Measurements from ENCODE around the gene SNX1. TPM values are rescaled to one million over a fixed set of nuclear protein-coding genes. Genes with fewer than 3 reads are reported as not detected.

SNX1 gene
- polyA plus RNA-seq, 1 donor, result 93.6 TPM

DNA sequence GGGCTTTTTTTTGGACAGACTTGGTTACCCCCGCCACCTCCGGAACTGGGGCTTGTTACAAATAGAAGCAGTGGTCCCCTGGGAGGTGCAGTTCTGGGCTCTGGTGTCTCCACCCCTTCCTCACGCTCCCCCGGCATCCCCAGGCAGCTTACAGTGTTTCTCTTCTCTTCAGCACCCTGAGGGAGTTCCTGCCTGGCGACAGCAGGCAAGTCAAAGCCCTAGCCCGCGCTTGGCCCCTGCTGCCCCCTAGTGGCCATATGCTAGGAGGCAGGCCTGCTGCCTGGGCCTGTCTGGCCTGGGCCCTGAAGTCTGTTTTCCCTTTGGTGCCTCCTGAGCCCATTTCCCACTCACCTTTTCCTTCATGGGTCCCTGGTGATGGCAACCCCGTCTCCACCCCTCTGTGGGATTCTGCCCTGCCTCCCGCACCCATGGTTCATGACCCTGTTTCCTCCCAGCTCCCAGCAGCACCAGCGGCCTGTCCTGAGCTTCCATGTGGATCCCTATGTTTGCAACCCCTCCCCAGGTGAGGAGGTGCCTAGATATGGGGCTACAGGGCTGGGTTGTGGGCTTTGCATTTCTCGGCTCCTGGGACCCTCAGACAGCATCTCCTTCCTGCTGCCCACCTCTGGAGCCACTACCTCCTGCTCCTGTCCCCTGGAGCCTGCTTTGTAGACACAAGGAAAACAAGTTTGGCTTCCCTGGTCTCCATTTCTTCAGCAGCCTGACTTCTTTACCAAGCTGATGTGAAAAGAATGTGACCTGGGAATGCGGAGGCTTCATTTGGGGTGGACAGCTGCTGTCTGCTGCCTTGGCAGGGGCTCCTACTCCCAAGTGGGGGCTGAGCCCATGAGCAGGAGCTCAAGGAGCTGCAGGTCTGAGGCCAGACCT is 57.9 kb downstream of the SNX1 start:
- no peak overlapping the region for H3K4me3 ChIP-seq (ENCODE audit: low read length)
- peaks cover 10% of the 10 kb centered on the region for H3K4me1 ChIP-seq (ENCODE audit: control insufficient read depth, insufficient read depth, low read length)
- H3K27ac ChIP-seq (ENCODE audit: low read length), result no peak overlapping the region
- H3K9me3 ChIP-seq (ENCODE audit: control insufficient read depth, low read depth, low read length), result peaks cover 3% of the 10 kb centered on the region
- H3K36me3 ChIP-seq (ENCODE audit: control insufficient read depth, insufficient read depth, low read length), result peaks cover 43% of the 10 kb centered on the region
- peaks cover 21% of the 10 kb centered on the region for H3K27me3 ChIP-seq (ENCODE audit: control insufficient read depth, insufficient read depth, low read length)
- no CpG with 5 or more reads among the region's 12 CpGs for WGBS (ENCODE audit: insufficient coverage, low lambda C conversion rate)
- peak; percentile 81 to 83 for DNase-seq

GRCh38 chr15:64155802-64156651 is 60.2 kb downstream of the SNX1 start:
- Histone ChIP-seq H3K4me3 (ENCODE audit: low read length) (no peak overlapping the region), H3K4me1 (ENCODE audit: control insufficient read depth, insufficient read depth, low read length) (peaks cover 10% of the 10 kb centered on the region), H3K27ac (ENCODE audit: low read length) (no peak overlapping the region), H3K36me3 (ENCODE audit: control insufficient read depth, insufficient read depth, low read length) (peaks cover 65% of the 10 kb centered on the region), H3K27me3 (ENCODE audit: control insufficient read depth, insufficient read depth, low read length) (peaks cover 19% of the 10 kb centered on the region), H3K9me3 (ENCODE audit: control insufficient read depth, low read depth, low read length) (peaks cover 3% of the 10 kb centered on the region)
- WGBS (ENCODE audit: insufficient coverage, low lambda C conversion rate), result 100% methylated on average over 1 of the region's 15 CpGs
- no peak for DNase-seq

GRCh38 chr15:64156652-64157331 is 61.0 kb downstream of the SNX1 start:
- Histone ChIP-seq H3K36me3 (ENCODE audit: control insufficient read depth, insufficient read depth, low read length) (peaks cover 69% of the 10 kb centered on the region), H3K4me1 (ENCODE audit: control insufficient read depth, insufficient read depth, low read length) (peaks cover 16% of the 10 kb centered on the region)

DNA sequence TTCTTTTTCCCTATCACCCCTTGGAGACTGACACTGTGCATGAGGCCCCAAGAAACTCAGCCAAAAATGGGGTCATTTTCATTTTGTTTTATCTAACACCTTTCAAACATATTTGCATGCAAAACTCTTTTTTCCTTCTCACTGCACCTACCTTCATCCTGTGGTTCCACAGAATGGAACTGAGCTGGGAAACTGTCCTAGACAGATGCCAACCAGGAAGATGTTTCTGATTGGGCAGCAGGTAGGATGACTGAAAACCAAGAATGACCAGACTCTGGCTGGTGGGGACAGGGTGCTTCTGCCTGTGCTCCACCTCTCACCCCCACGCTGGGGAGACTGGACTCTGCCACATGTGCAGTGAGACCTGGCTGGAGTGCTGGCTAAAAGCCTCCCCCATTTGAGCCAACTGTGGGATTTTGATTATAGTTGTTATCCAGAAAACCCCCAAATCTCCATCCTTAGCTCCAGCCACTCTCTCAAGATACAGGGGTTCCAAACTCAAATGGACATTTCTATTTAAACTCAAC is 61.9 kb downstream of the SNX1 start:
- Histone ChIP-seq H3K36me3 (ENCODE audit: control insufficient read depth, insufficient read depth, low read length) (peaks cover 69% of the 10 kb centered on the region), H3K4me1 (ENCODE audit: control insufficient read depth, insufficient read depth, low read length) (peaks cover 15% of the 10 kb centered on the region)
- no CpG with 5 or more reads among the region's 1 CpG for WGBS (ENCODE audit: insufficient coverage, low lambda C conversion rate)

More at GRCh38 chr15:64156652-64157331, 61.0 kb downstream of the SNX1 start:
- Histone ChIP-seq H3K9me3 (ENCODE audit: control insufficient read depth, low read depth, low read length) (peaks cover 3% of the 10 kb centered on the region), H3K27me3 (ENCODE audit: control insufficient read depth, insufficient read depth, low read length) (peaks cover 13% of the 10 kb centered on the region), H3K4me3 (ENCODE audit: low read length) (no peak overlapping the region), H3K27ac (ENCODE audit: low read length) (no peak overlapping the region)
- no peak for DNase-seq
- no CpG with 5 or more reads among the region's 16 CpGs for WGBS (ENCODE audit: insufficient coverage, low lambda C conversion rate)

GRCh38 chr15:64158363-64159134 is 62.8 kb downstream of the SNX1 start:
- Histone ChIP-seq H3K4me3 (ENCODE audit: low read length) (no peak overlapping the region), H3K36me3 (ENCODE audit: control insufficient read depth, insufficient read depth, low read length) (peaks cover 69% of the 10 kb centered on the region), H3K4me1 (ENCODE audit: control insufficient read depth, insufficient read depth, low read length) (peaks cover 9% of the 10 kb centered on the region), H3K9me3 (ENCODE audit: control insufficient read depth, low read depth, low read length) (peaks cover 3% of the 10 kb centered on the region), H3K27ac (ENCODE audit: low read length) (no peak overlapping the region), H3K27me3 (ENCODE audit: control insufficient read depth, insufficient read depth, low read length) (no peaks in the 10 kb centered on the region)
- no CpG with 5 or more reads among the region's 11 CpGs for WGBS (ENCODE audit: insufficient coverage, low lambda C conversion rate)
- no peak for DNase-seq

More for the DNA sequence above, 61.9 kb downstream of the SNX1 start:
- H3K9me3 ChIP-seq (ENCODE audit: control insufficient read depth, low read depth, low read length), result peaks cover 3% of the 10 kb centered on the region
- no peak for DNase-seq
- H3K4me3 ChIP-seq (ENCODE audit: low read length), result no peak overlapping the region
- no peak overlapping the region for H3K27ac ChIP-seq (ENCODE audit: low read length)
- peaks cover 5% of the 10 kb centered on the region for H3K27me3 ChIP-seq (ENCODE audit: control insufficient read depth, insufficient read depth, low read length)

DNA sequence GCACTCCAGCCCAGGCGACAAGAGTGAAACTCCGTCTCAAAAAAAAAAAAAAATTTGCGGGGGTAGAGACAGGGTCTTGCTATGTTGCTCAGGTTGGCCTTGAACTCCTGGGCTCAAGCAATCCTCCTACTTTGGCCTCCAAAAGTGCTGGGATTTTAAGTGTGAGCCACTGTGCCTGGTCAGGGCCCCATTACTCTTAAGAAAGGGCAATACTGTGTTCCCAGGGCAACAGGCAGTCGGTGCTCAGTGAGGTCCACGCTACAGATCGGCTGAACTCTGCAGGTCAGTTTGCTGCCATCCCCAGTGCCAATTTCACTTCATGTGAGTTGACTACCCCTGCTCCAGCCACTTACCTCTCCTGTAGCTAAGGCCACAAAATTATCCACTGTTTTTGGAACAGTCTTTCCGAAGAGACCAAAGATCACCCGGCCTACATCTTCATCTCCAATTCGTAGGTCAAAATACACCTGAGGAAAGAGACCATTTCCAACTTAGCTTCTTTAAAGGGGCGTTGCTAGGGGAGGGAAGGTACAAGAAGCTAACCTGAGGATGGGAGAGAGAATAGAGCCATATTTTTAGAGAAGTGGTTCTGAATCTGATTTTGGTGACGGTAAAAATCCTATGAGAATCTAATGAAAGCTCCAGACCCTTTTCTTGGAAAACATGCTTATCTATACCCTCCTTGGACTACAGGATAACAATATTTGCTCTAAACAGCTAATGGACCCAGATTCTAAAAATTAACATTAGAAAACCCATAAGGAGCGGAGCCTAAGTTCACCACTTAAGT is 66.1 kb downstream of the SNX1 start:
- no peaks in the 10 kb centered on the region for H3K9me3 ChIP-seq (ENCODE audit: control insufficient read depth, low read depth, low read length)
- H3K4me3 ChIP-seq (ENCODE audit: low read length), result peak overlapping the region; percentile 97
- peak in 1 of 2 donors; percentile 32 for DNase-seq
- H3K27me3 ChIP-seq (ENCODE audit: control insufficient read depth, insufficient read depth, low read length), result no peaks in the 10 kb centered on the region
- peaks cover 45% of the 10 kb centered on the region for H3K36me3 ChIP-seq (ENCODE audit: control insufficient read depth, insufficient read depth, low read length)
- H3K4me1 ChIP-seq (ENCODE audit: control insufficient read depth, insufficient read depth, low read length), result peaks cover 13% of the 10 kb centered on the region
- no CpG with 5 or more reads among the region's 12 CpGs for WGBS (ENCODE audit: insufficient coverage, low lambda C conversion rate)
- H3K27ac ChIP-seq (ENCODE audit: low read length), result peak overlapping the region; percentile 85

- peak overlapping the region; percentile 85 for H3K27ac ChIP-seq (ENCODE audit: low read length)
- peak overlapping the region; percentile 97 for H3K4me3 ChIP-seq (ENCODE audit: low read length)
- peaks cover 13% of the 10 kb centered on the region for H3K4me1 ChIP-seq (ENCODE audit: control insufficient read depth, insufficient read depth, low read length)
- H3K36me3 ChIP-seq (ENCODE audit: control insufficient read depth, insufficient read depth, low read length), result peaks cover 39% of the 10 kb centered on the region
- no peak for DNase-seq
- no peaks in the 10 kb centered on the region for H3K27me3 ChIP-seq (ENCODE audit: control insufficient read depth, insufficient read depth, low read length)
- no peaks in the 10 kb centered on the region for H3K9me3 ChIP-seq (ENCODE audit: control insufficient read depth, low read depth, low read length)
- WGBS (ENCODE audit: insufficient coverage, low lambda C conversion rate), result no CpG with 5 or more reads among the region's 21 CpGs
Observed at GRCh38 chr15:64162478-64162868, 66.7 kb downstream of the SNX1 start.

- peak; percentile 98 to 99 for DNase-seq
- no peaks in the 10 kb centered on the region for H3K9me3 ChIP-seq (ENCODE audit: control insufficient read depth, low read depth, low read length)
- no CpG with 5 or more reads among the region's 69 CpGs for WGBS (ENCODE audit: insufficient coverage, low lambda C conversion rate)
- peaks cover 13% of the 10 kb centered on the region for H3K4me1 ChIP-seq (ENCODE audit: control insufficient read depth, insufficient read depth, low read length)
- peak within 1 kb of the TSS; percentile 89 for H3K27ac ChIP-seq (ENCODE audit: low read length)
- no peaks in the 10 kb centered on the region for H3K27me3 ChIP-seq (ENCODE audit: control insufficient read depth, insufficient read depth, low read length)
- H3K4me3 ChIP-seq (ENCODE audit: low read length), result peak within 1 kb of the TSS; percentile 97
- peaks cover 33% of the 10 kb centered on the region for H3K36me3 ChIP-seq (ENCODE audit: control insufficient read depth, insufficient read depth, low read length)
Observed at GRCh38 chr15:64162869-64163658, 67.3 kb downstream of the SNX1 start, which contains the start of gene PPIB. TSS of gene PPIB (minus strand) at chr15:64163022. CDS start at chr15:64162986, 36 bp downstream.
